HepG2 (cell line): ENCODE results near the gene ZNF444. TPM values are rescaled to one million over a fixed set of nuclear protein-coding genes. Genes with fewer than 3 reads are reported as not detected.
A peak's percentile ranks its signal among the peaks of the same experiment; 100 is the strongest.

Experiments
- FLYWCH1 ChIP-seq: sonication (generic); formaldehyde crosslinking; IDR thresholded peaks from 2 replicates; pipeline ENCODE4 v1.8.1; 2023; ENCODE audit warnings: mild to moderate bottlenecking, missing genetic modification reagents
- HOXA9 ChIP-seq: sonication (generic); formaldehyde crosslinking; IDR thresholded peaks from 2 replicates; pipeline ENCODE4 v1.8.1; 2022; ENCODE audit warnings: missing genetic modification reagents, mild to moderate bottlenecking, moderate library complexity, borderline replicate concordance
- NCOA1 ChIP-seq: sonication (generic); formaldehyde crosslinking; IDR thresholded peaks from 2 replicates; pipeline ENCODE4 v1.9.0; 2021; ENCODE audit warnings: missing genetic modification reagents
- RARA ChIP-seq: IDR thresholded peaks from 2 replicates; pipeline ENCODE4 v1.6.1; 2016; ENCODE audit warnings: missing genetic modification reagents, missing compliant biosample characterization
- RFX1 ChIP-seq: fragments of 450-650 bp; IDR thresholded peaks from 2 replicates; pipeline ENCODE4 v1.6.1; 2017
- RXRB ChIP-seq: IDR thresholded peaks from 2 replicates; pipeline ENCODE4 v1.6.1; 2016; ENCODE audit warnings: borderline replicate concordance, missing genetic modification reagents, missing compliant biosample characterization
- TAF1 ChIP-seq: sonication (generic); formaldehyde crosslinking; IDR thresholded peaks from 2 replicates; pipeline ENCODE4 v1.4.0; 2020; ENCODE audit warnings: missing genetic modification reagents
- TCF12 ChIP-seq, 2 experiments: fragments of 450-650 bp in 1 of 2; sonication (generic) in 1 of 2; formaldehyde crosslinking in 1 of 2; IDR thresholded peaks; 2 replicates each; pipeline versions ENCODE4 v1.6.1 to v1.8.0; 2017 to 2022; ENCODE audit warnings: antibody characterized with exemption in 1 of 2, mild to moderate bottlenecking in 1 of 2, missing genetic modification reagents in 1 of 2, moderate library complexity in 1 of 2
- TCF7L2 ChIP-seq: IDR thresholded peaks from 2 replicates; pipeline ENCODE4 v1.6.1; 2011; ENCODE audit warnings: mild to moderate bottlenecking, low read depth, low read length, moderate library complexity
- TRIM24 ChIP-seq: sonication (generic); formaldehyde crosslinking; IDR thresholded peaks from 2 replicates; pipeline ENCODE4 v1.8.0; 2022; ENCODE audit warnings: mild to moderate bottlenecking, missing genetic modification reagents
- ZEB1 ChIP-seq: IDR thresholded peaks from 2 replicates; pipeline ENCODE4 v1.6.1; 2012; ENCODE audit warnings: mild to moderate bottlenecking, low read depth, inconsistent platforms; ENCODE audit not compliant: insufficient replicate concordance
- ZNF235 ChIP-seq: sonication (generic); formaldehyde crosslinking; IDR thresholded peaks from 2 replicates; pipeline ENCODE4 v1.8.1; 2023; ENCODE audit warnings: mild to moderate bottlenecking, missing genetic modification reagents, borderline replicate concordance
- ZNF446 ChIP-seq: sonication (generic); formaldehyde crosslinking; IDR thresholded peaks from 2 replicates; pipeline ENCODE4 v1.5.0; 2020; ENCODE audit warnings: mild to moderate bottlenecking, missing genetic modification reagents
- ZNF484 ChIP-seq: sonication (generic); formaldehyde crosslinking; IDR thresholded peaks from 2 replicates; pipeline ENCODE4 v1.5.1; 2020; ENCODE audit warnings: mild to moderate bottlenecking, low read depth, missing genetic modification reagents, borderline replicate concordance
- ZNF547 ChIP-seq: sonication (generic); formaldehyde crosslinking; IDR thresholded peaks from 2 replicates; pipeline ENCODE4 v1.5.1; 2020; ENCODE audit warnings: mild to moderate bottlenecking, missing genetic modification reagents
- ZNF562 ChIP-seq: sonication (generic); formaldehyde crosslinking; IDR thresholded peaks from 2 replicates; pipeline ENCODE4 v1.8.0; 2022; ENCODE audit warnings: missing genetic modification reagents, borderline replicate concordance
- ZNF670 ChIP-seq: sonication (generic); formaldehyde crosslinking; IDR thresholded peaks from 2 replicates; pipeline ENCODE4 v1.8.0; 2022; ENCODE audit warnings: mild to moderate bottlenecking, missing genetic modification reagents, borderline replicate concordance
- ZNF7 ChIP-seq: IDR thresholded peaks from 2 replicates; pipeline ENCODE4 v1.6.1; 2016; ENCODE audit warnings: missing biosample characterization, missing genetic modification reagents
- ZNF773 ChIP-seq: sonication (generic); formaldehyde crosslinking; IDR thresholded peaks from 2 replicates; pipeline ENCODE4 v1.4.0; 2020; ENCODE audit warnings: missing genetic modification reagents, borderline replicate concordance
- polyA plus RNA-seq, 8 experiments: library from polyadenylated mRNA; depleted of rRNA in 3 of 8; stranded (reverse) in 7 of 8; unstranded in 1 of 8; fragments of >200 nt; fragmentation: Illumina TruSeq in 4 of 8; extraction: Trizol in 4 of 8; gene quantifications; 2 replicates each; pipeline versions ENCODE4 v1.2.1 to v1.2.3, GENCODE V29; 2011 to 2016; ENCODE audit warnings: low read depth in 4 of 8, missing spikeins in 1 of 8, mixed read lengths in 1 of 8; ENCODE audit not compliant: insufficient read depth in 1 of 8
- total RNA-seq, 5 experiments: library from RNA; depleted of rRNA; stranded (reverse); fragments of >200 nt; fragmentation: Illumina TruSeq; extraction: Trizol; gene quantifications; 2 replicates each; pipeline ENCODE4 v1.2.3, GENCODE V29; 2016; ENCODE audit warnings: low read depth in 1 of 5
- TF ChIP-seq, protein P1 (sequence below): sonication (generic); formaldehyde crosslinking; IDR thresholded peaks from 2 replicates; pipeline ENCODE4 v1.5.0; 2020; ENCODE audit warnings: mild to moderate bottlenecking, low read depth, missing genetic modification reagents, borderline replicate concordance
- TF ChIP-seq, protein P2 (sequence below): sonication (generic); formaldehyde crosslinking; IDR thresholded peaks from 2 replicates; pipeline ENCODE4; 2020; ENCODE audit warnings: missing genetic modification reagents, mild to moderate bottlenecking, borderline replicate concordance
- TF ChIP-seq, protein P3 (sequence below): sonication (generic); formaldehyde crosslinking; IDR thresholded peaks from 2 replicates; pipeline ENCODE4 v1.5.0; 2020; ENCODE audit warnings: missing genetic modification reagents, mild to moderate bottlenecking, borderline replicate concordance
- TF ChIP-seq, protein P4 (sequence below): sonication (generic); formaldehyde crosslinking; IDR thresholded peaks from 2 replicates; pipeline ENCODE4 v1.4.0; 2020; ENCODE audit warnings: missing genetic modification reagents, borderline replicate concordance

The ZNF444 gene
- total and polyA plus RNA-seq, 2 of the 13 experiments (the other 11 are each of a cell fraction or from before 2014, with no cell fraction given): 27.4 to 30.3 TPM

DNA sequence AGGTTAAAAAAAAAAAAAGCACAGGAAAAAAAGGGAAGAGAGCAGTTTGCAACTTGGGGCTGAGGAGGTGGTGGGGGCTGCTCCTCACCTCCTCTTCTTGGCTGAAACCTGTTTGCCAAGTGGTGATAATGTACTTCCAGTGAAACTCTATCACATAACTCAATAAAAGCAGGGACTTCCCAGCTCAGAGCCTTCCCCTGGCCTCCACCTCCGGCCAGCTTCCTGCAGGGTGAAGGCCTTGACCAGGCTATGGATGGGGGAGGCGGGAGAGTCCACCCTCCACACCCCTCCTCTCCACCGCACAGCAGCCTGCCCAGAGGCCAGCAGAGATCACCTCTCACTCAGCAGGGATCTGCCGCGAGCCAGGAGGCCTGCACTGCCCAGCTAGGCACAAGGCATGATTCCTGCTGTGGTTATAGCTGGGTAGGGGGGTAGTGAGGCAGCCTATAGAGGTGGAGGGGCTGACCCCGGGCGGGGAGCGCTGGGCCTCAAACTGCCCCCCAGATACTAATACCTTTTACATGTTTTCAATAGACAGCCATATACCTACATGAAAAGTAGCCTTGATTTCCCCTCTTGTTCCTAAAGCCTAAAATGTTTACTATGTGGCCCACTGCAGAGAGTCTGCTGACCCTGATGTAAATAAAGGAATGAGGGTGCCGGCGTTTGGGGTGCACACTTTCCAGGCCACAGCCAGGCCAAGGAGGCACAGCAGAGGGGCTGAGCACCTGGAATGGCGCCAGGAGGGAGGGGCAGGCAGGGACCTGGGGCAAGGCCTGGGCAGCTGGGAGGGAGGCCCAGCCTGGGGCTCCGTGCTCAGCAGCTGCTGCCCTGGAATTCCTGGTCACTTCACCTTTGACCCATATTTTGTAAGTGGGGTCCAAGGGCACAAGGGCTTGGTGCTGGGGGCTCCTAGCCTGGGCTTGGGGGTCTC lies 30.3 kb upstream of the ZNF444 start (continued):
- TF ChIP-seq ZNF670 (CRISPR knock-in tag) (no peak), ZNF562 (no peak), HOXA9 (CRISPR knock-in tag) (no peak), ZNF235 (CRISPR knock-in tag) (no peak), RXRB (CRISPR knock-in tag) (peak; percentile 95), ZNF446 (no peak), FLYWCH1 (no peak), NCOA1 (CRISPR knock-in tag) (peak; percentile 29; the same call in 1 of the 2 replicates), ZNF7 (no peak), TAF1 (CRISPR knock-in tag) (no peak), ZNF773 (CRISPR knock-in tag) (no peak), ZNF547 (CRISPR knock-in tag) (no peak), ZNF484 (CRISPR knock-in tag) (no peak), RFX1 (no peak), TRIM24 (CRISPR knock-in tag) (no peak), RARA (CRISPR knock-in tag) (peak; percentile 87), TCF7L2 (no peak), TCF12 (IDR thresholded peaks at IDR 0.05) (no peak), TCF12 (CRISPR knock-in tag; IDR thresholded peaks at IDR 0.05) (0 out of 2 replicates have a peak, but pooled peaks have one; percentile 26), ZEB1 (no peak)
- TF ChIP-seq, protein P1, sequence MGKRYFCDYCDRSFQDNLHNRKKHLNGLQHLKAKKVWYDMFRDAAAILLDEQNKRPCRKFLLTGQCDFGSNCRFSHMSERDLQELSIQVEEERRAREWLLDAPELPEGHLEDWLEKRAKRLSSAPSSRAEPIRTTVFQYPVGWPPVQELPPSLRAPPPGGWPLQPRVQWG (CRISPR knock-in tag): no peak
- TF ChIP-seq, protein P2, sequence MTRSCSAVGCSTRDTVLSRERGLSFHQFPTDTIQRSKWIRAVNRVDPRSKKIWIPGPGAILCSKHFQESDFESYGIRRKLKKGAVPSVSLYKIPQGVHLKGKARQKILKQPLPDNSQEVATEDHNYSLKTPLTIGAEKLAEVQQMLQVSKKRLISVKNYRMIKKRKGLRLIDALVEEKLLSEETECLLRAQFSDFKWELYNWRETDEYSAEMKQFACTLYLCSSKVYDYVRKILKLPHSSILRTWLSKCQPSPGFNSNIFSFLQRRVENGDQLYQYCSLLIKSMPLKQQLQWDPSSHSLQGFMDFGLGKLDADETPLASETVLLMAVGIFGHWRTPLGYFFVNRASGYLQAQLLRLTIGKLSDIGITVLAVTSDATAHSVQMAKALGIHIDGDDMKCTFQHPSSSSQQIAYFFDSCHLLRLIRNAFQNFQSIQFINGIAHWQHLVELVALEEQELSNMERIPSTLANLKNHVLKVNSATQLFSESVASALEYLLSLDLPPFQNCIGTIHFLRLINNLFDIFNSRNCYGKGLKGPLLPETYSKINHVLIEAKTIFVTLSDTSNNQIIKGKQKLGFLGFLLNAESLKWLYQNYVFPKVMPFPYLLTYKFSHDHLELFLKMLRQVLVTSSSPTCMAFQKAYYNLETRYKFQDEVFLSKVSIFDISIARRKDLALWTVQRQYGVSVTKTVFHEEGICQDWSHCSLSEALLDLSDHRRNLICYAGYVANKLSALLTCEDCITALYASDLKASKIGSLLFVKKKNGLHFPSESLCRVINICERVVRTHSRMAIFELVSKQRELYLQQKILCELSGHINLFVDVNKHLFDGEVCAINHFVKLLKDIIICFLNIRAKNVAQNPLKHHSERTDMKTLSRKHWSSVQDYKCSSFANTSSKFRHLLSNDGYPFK (CRISPR knock-in tag): peak; percentile 32; the same call in 1 of the 2 replicates
- TF ChIP-seq, protein P3, sequence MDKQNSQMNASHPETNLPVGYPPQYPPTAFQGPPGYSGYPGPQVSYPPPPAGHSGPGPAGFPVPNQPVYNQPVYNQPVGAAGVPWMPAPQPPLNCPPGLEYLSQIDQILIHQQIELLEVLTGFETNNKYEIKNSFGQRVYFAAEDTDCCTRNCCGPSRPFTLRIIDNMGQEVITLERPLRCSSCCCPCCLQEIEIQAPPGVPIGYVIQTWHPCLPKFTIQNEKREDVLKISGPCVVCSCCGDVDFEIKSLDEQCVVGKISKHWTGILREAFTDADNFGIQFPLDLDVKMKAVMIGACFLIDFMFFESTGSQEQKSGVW (CRISPR knock-in tag): no peak
- TF ChIP-seq, protein P4, sequence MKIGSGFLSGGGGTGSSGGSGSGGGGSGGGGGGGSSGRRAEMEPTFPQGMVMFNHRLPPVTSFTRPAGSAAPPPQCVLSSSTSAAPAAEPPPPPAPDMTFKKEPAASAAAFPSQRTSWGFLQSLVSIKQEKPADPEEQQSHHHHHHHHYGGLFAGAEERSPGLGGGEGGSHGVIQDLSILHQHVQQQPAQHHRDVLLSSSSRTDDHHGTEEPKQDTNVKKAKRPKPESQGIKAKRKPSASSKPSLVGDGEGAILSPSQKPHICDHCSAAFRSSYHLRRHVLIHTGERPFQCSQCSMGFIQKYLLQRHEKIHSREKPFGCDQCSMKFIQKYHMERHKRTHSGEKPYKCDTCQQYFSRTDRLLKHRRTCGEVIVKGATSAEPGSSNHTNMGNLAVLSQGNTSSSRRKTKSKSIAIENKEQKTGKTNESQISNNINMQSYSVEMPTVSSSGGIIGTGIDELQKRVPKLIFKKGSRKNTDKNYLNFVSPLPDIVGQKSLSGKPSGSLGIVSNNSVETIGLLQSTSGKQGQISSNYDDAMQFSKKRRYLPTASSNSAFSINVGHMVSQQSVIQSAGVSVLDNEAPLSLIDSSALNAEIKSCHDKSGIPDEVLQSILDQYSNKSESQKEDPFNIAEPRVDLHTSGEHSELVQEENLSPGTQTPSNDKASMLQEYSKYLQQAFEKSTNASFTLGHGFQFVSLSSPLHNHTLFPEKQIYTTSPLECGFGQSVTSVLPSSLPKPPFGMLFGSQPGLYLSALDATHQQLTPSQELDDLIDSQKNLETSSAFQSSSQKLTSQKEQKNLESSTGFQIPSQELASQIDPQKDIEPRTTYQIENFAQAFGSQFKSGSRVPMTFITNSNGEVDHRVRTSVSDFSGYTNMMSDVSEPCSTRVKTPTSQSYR (CRISPR knock-in tag): peak; percentile 77; the same call in 1 of the 2 replicates
